ENCODE measurements around the gene DCDC2. TPM values are rescaled to one million over a fixed set of nuclear protein-coding genes. Genes with fewer than 3 reads are reported as not detected.

The DCDC2 gene
- total and polyA plus RNA-seq, 7 donors, result under 0.01 to 1.6 (median 0.53) TPM; not detected in 3

DNA sequence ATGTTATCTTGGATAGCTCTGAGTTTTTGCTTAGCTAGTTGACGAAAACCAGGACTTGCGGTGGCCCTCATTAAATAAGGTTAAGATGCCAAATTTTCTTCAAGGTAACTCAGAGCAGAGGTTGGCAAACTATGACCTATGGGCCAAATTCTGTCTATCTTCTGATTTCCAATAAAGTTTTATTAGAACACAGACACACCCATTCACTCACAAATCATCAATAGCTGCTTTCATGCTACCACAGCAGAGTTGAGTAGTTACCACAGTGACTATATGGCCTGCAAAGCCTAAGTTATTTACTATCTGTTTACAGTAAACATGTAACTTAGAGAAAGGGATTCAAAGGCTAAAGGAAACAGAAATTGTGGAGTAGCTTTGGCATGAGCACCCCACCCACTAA lies 23.6 kb downstream of the DCDC2 start:
- H3K27ac ChIP-seq, result no peak overlapping the region
- WGBS, 2 donors, result 91 to 92% methylated on average over 2 of the region's 2 CpGs
- DNase-seq, result no peak
- H3K9me3 ChIP-seq, result peaks cover 0 to 3% (median 0%) of the 10 kb centered on the region in 4 donors
- H3K4me1 ChIP-seq, result no peaks in the 10 kb centered on the region
- no peaks in the 10 kb centered on the region for H3K36me3 ChIP-seq
- H3K4me3 ChIP-seq, result no peak overlapping the region
- TF ChIP-seq EP300 (IDR thresholded peaks at IDR 0.05) (no peak), POLR2A (IDR thresholded peaks at IDR 0.05) (no peak), POLR2AphosphoS5 (IDR thresholded peaks at IDR 0.05) (no peak)
- TF ChIP-seq, protein P1, sequence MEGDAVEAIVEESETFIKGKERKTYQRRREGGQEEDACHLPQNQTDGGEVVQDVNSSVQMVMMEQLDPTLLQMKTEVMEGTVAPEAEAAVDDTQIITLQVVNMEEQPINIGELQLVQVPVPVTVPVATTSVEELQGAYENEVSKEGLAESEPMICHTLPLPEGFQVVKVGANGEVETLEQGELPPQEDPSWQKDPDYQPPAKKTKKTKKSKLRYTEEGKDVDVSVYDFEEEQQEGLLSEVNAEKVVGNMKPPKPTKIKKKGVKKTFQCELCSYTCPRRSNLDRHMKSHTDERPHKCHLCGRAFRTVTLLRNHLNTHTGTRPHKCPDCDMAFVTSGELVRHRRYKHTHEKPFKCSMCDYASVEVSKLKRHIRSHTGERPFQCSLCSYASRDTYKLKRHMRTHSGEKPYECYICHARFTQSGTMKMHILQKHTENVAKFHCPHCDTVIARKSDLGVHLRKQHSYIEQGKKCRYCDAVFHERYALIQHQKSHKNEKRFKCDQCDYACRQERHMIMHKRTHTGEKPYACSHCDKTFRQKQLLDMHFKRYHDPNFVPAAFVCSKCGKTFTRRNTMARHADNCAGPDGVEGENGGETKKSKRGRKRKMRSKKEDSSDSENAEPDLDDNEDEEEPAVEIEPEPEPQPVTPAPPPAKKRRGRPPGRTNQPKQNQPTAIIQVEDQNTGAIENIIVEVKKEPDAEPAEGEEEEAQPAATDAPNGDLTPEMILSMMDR (IDR thresholded peaks at IDR 0.05), result no peak
- no peaks in the 10 kb centered on the region for H3K27me3 ChIP-seq
- intact Hi-C loops (cut with DNase I), result no loop called here

DNA sequence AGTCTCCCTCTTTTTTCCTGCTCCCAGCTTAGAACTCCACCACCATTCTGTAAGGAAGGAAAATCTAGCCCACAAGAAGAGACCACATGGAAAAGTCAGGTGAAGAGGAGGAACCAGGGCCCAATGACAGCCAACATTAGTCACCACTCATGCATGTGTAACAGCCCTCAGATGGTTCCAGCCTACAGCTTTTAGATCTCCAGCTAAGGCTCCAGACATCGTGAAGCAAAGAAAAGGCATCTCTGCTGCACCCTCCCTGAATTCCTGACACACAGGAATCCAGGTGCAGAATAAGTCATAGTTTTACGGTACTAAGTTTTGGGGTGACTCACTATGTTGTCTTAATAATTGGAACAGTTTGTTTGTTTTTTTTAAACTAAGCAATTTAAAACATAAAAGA lies 25.5 kb downstream of the DCDC2 start:
- Histone ChIP-seq H3K4me3 (no peak overlapping the region), H3K27ac (no peak overlapping the region), H3K4me1 (no peaks in the 10 kb centered on the region), H3K9me3 (no peaks in the 10 kb centered on the region), H3K36me3 (no peaks in the 10 kb centered on the region), H3K27me3 (no peaks in the 10 kb centered on the region)
- WGBS, 2 donors, result 81 to 89% methylated on average over 2 of the region's 2 CpGs
- DNase-seq, result no peak
- intact Hi-C loops (cut with DNase I), result no loop called here
- no peak for TF ChIP-seq POLR2A (IDR thresholded peaks at IDR 0.05)
- TF ChIP-seq, protein P1 (IDR thresholded peaks at IDR 0.05), result no peak
- TF ChIP-seq POLR2AphosphoS5 (IDR thresholded peaks at IDR 0.05), result no peak
- TF ChIP-seq EP300 (IDR thresholded peaks at IDR 0.05), result no peak

DNA sequence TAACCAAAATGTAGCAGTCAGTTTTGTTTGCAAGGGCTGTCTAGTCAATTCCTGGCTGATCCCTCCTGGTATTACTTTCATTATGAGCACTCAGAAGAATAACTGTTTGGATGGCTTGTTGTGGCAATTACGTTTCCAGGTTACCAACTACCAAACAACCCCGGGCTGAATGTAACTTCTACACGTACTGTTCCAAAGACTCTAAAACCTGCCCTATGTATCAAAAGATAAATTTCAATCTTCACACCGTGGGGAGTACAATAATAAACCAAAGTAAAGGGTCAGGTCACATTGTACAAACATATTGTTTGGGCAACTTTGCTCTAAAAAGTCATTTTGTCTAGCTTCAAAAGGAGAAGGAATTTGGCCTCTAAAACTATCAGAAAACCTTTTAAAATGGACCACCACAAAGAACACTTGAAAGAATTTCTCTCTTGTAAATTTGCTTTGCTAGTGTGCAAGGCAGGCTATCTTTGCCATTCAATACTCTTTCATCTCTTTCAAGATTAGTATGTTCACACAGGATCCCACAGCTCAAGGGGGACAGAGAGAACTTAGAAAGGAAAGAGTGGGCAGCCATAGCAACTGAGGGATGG lies 27.6 kb downstream of the DCDC2 start:
- TF ChIP-seq, protein P1 (IDR thresholded peaks at IDR 0.05), result no peak
- TF ChIP-seq POLR2A (IDR thresholded peaks at IDR 0.05), result no peak
- TF ChIP-seq POLR2AphosphoS5 (IDR thresholded peaks at IDR 0.05), result no peak
- no peak for TF ChIP-seq EP300 (IDR thresholded peaks at IDR 0.05)
- H3K4me1 ChIP-seq, result no peaks in the 10 kb centered on the region

DNA sequence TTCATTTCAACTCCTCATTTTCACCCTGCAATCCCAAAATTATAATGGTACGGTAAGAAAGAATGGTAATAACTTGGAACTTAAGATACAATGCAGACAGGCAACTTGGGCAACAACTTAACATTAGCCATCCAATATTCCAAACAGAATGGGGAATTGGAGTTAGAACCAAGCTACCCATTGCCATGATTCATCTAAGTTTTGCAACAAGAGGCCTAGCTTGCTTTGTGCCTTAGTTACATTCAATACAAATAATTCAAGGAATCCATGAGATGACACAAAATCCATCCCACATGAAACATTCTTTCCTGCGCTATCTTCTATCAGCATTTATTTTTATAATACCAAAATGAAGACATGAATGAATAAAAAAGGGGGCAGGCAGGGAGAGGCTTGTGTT lies 28.4 kb downstream of the DCDC2 start:
- TF ChIP-seq EP300 (IDR thresholded peaks at IDR 0.05) (no peak), POLR2AphosphoS5 (IDR thresholded peaks at IDR 0.05) (no peak), POLR2A (IDR thresholded peaks at IDR 0.05) (no peak)
- TF ChIP-seq, protein P1 (IDR thresholded peaks at IDR 0.05), result no peak
- H3K4me1 ChIP-seq, result no peaks in the 10 kb centered on the region
- H3K4me3 ChIP-seq, result no peak overlapping the region
- 67 to 71% methylated on average over 2 of the region's 2 CpGs for WGBS, 2 donors
- no peak for DNase-seq
- no peaks in the 10 kb centered on the region for H3K36me3 ChIP-seq
- H3K27me3 ChIP-seq, result no peaks in the 10 kb centered on the region
- H3K9me3 ChIP-seq, result no peaks in the 10 kb centered on the region
- no peak overlapping the region for H3K27ac ChIP-seq
- intact Hi-C loops (cut with DNase I), result no loop called here

More for the DNA sequence above, 27.6 kb downstream of the DCDC2 start:
- H3K27ac ChIP-seq, result no peak overlapping the region
- no peaks in the 10 kb centered on the region for H3K9me3 ChIP-seq
- H3K4me3 ChIP-seq, result no peak overlapping the region
- intact Hi-C loops (cut with DNase I), result no loop called here
- H3K27me3 ChIP-seq, result no peaks in the 10 kb centered on the region
- WGBS, 2 donors, result 11 to 45% methylated on average over 4 of the region's 4 CpGs
- DNase-seq, result no peak
- no peaks in the 10 kb centered on the region for H3K36me3 ChIP-seq

DNA sequence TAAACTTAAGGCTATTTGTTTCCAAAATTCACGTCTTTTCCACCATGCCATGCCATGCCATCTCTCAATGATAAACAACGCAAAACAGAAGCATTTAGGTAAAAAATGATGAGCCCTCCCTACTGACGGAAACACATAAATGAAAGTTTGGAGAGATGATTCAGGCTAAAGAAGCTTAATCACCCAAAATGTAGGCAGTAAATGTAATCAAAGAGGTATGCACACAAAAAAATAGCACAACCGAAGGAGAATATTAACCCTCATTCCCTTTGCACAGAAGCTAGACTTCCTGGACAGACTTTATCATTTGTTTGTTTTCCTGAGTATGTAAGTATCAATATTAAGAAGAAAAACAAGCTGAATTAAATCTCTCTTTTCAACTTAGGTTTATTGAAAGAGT lies 28.8 kb downstream of the DCDC2 start:
- no peaks in the 10 kb centered on the region for H3K36me3 ChIP-seq
- WGBS, 2 donors, result 81 to 87% methylated on average over 4 of the region's 4 CpGs
- no peaks in the 10 kb centered on the region for H3K27me3 ChIP-seq
- DNase-seq, result no peak
- H3K27ac ChIP-seq, result no peak overlapping the region
- TF ChIP-seq POLR2A (IDR thresholded peaks at IDR 0.05) (no peak), EP300 (IDR thresholded peaks at IDR 0.05) (no peak), POLR2AphosphoS5 (IDR thresholded peaks at IDR 0.05) (no peak)
- TF ChIP-seq, protein P1 (IDR thresholded peaks at IDR 0.05), result no peak
- H3K4me1 ChIP-seq, result no peaks in the 10 kb centered on the region
- no peaks in the 10 kb centered on the region for H3K9me3 ChIP-seq
- no peak overlapping the region for H3K4me3 ChIP-seq
- intact Hi-C loops (cut with DNase I), result no loop called here

All from sigmoid colon (tissue), 7 donors.